ENCODE results near the gene KRT6B. TPM values are rescaled to one million over a fixed set of nuclear protein-coding genes. Genes with fewer than 3 reads are reported as not detected.
"Not testable (repeated sequence)": the region's sequence is repeated elsewhere in the genome, so short reads cannot be mapped to it uniquely, and the experiment has no call there.

Gene KRT6B
- total RNA-seq (not detected), polyA plus RNA-seq (not detected)

- Histone ChIP-seq H3K4me3 (ENCODE audit: low read depth, low read length) (no peak within 1 kb of the TSS), H3K27ac (ENCODE audit: low read depth) (no peak within 1 kb of the TSS), H3K4me1 (ENCODE audit: insufficient read depth) (no peaks in the 10 kb centered on the region), H3K36me3 (ENCODE audit: insufficient read depth) (no peaks in the 10 kb centered on the region)
- WGBS, result 88% methylated on average over 6 of the region's 6 CpGs
- no peak for DNase-seq (ENCODE audit: extremely low spot score)
These were observed at the start of gene KRT6B for GRCh38 chr12:52452101-52452500. Gene KRT6B (minus strand): TSS chr12:52452146. CDS start chr12:52452078, 68 bp downstream.

GRCh38 chr12:52501490-52501889, 49.5 kb upstream of the KRT6B start:
- Histone ChIP-seq H3K4me3 (ENCODE audit: low read depth, low read length) (no peak overlapping the region), H3K27ac (ENCODE audit: low read depth) (no peak overlapping the region), H3K36me3 (ENCODE audit: insufficient read depth) (no peaks in the 10 kb centered on the region), H3K4me1 (ENCODE audit: insufficient read depth) (no peaks in the 10 kb centered on the region)
- 88% methylated on average over 7 of the region's 7 CpGs for WGBS
- DNase-seq (ENCODE audit: extremely low spot score), result no peak

GRCh38 chr12:52500574-52500973, 48.6 kb upstream of the KRT6B start:
- H3K27ac ChIP-seq (ENCODE audit: low read depth); H3K4me1 ChIP-seq (ENCODE audit: insufficient read depth); DNase-seq (ENCODE audit: extremely low spot score); H3K36me3 ChIP-seq (ENCODE audit: insufficient read depth); H3K4me3 ChIP-seq (ENCODE audit: low read depth, low read length): not testable (repeated sequence)
- 87% methylated on average over 6 of the region's 6 CpGs for WGBS

- Histone ChIP-seq H3K4me3 (ENCODE audit: low read depth, low read length) (no peak overlapping the region), H3K36me3 (ENCODE audit: insufficient read depth) (no peaks in the 10 kb centered on the region), H3K27ac (ENCODE audit: low read depth) (no peak overlapping the region), H3K4me1 (ENCODE audit: insufficient read depth) (no peaks in the 10 kb centered on the region)
- WGBS, result 71% methylated on average over 5 of the region's 5 CpGs
- no peak for DNase-seq (ENCODE audit: extremely low spot score)
These were observed 48.0 kb upstream of the KRT6B start for GRCh38 chr12:52499806-52500560.

- Histone ChIP-seq H3K27ac (ENCODE audit: low read depth) (no peak overlapping the region), H3K4me1 (ENCODE audit: insufficient read depth) (no peaks in the 10 kb centered on the region), H3K36me3 (ENCODE audit: insufficient read depth) (no peaks in the 10 kb centered on the region), H3K4me3 (ENCODE audit: low read depth, low read length) (no peak overlapping the region)
- WGBS, result 66% methylated on average over 1 of the region's 1 CpG
- no peak for DNase-seq (ENCODE audit: extremely low spot score)
These were observed 47.0 kb upstream of the KRT6B start for GRCh38 chr12:52498946-52499345.

GRCh38 chr12:52497975-52498374, 46.0 kb upstream of the KRT6B start:
- no peak overlapping the region for H3K4me3 ChIP-seq (ENCODE audit: low read depth, low read length)
- no peak for DNase-seq (ENCODE audit: extremely low spot score)
- H3K36me3 ChIP-seq (ENCODE audit: insufficient read depth), result no peaks in the 10 kb centered on the region
- no peaks in the 10 kb centered on the region for H3K4me1 ChIP-seq (ENCODE audit: insufficient read depth)
- H3K27ac ChIP-seq (ENCODE audit: low read depth), result no peak overlapping the region
- 90% methylated on average over 7 of the region's 7 CpGs for WGBS

- H3K4me1 ChIP-seq (ENCODE audit: insufficient read depth), result no peaks in the 10 kb centered on the region
- DNase-seq (ENCODE audit: extremely low spot score), result no peak
- H3K27ac ChIP-seq (ENCODE audit: low read depth), result no peak overlapping the region
- no peaks in the 10 kb centered on the region for H3K36me3 ChIP-seq (ENCODE audit: insufficient read depth)
- WGBS, result 65% methylated on average over 4 of the region's 4 CpGs
- H3K4me3 ChIP-seq (ENCODE audit: low read depth, low read length), result no peak overlapping the region
These were observed 44.7 kb upstream of the KRT6B start for GRCh38 chr12:52496590-52497071.

- 78% methylated on average over 2 of the region's 2 CpGs for WGBS
- Histone ChIP-seq H3K27ac (ENCODE audit: low read depth) (no peak overlapping the region), H3K36me3 (ENCODE audit: insufficient read depth) (no peaks in the 10 kb centered on the region), H3K4me1 (ENCODE audit: insufficient read depth) (no peaks in the 10 kb centered on the region), H3K4me3 (ENCODE audit: low read depth, low read length) (no peak overlapping the region)
- no peak for DNase-seq (ENCODE audit: extremely low spot score)
These were observed 44.1 kb upstream of the KRT6B start for GRCh38 chr12:52496054-52496453.

- DNase-seq (ENCODE audit: extremely low spot score), result no peak
- Histone ChIP-seq H3K36me3 (ENCODE audit: insufficient read depth) (no peaks in the 10 kb centered on the region), H3K27ac (ENCODE audit: low read depth) (no peak overlapping the region), H3K4me3 (ENCODE audit: low read depth, low read length) (no peak overlapping the region), H3K4me1 (ENCODE audit: insufficient read depth) (no peaks in the 10 kb centered on the region)
- WGBS, result 52% methylated on average over 3 of the region's 3 CpGs
These were observed 43.4 kb upstream of the KRT6B start for GRCh38 chr12:52495389-52495788.

- Histone ChIP-seq H3K27ac (ENCODE audit: low read depth) (no peak overlapping the region), H3K4me1 (ENCODE audit: insufficient read depth) (no peaks in the 10 kb centered on the region), H3K4me3 (ENCODE audit: low read depth, low read length) (no peak overlapping the region), H3K36me3 (ENCODE audit: insufficient read depth) (no peaks in the 10 kb centered on the region)
- DNase-seq (ENCODE audit: extremely low spot score), result no peak
- WGBS, result 58% methylated on average over 4 of the region's 4 CpGs
These were observed 42.6 kb upstream of the KRT6B start for GRCh38 chr12:52494518-52494917.

- 82% methylated on average over 1 of the region's 1 CpG for WGBS
- no peak for DNase-seq (ENCODE audit: extremely low spot score)
These were observed 42.2 kb upstream of the KRT6B start for GRCh38 chr12:52494100-52494499.

GRCh38 chr12:52493172-52493571, 41.2 kb upstream of the KRT6B start, which contains the start of gene KRT6A:
Gene KRT6A (minus strand): TSS chr12:52493257. CDS start chr12:52493188, 69 bp downstream.
- H3K4me1 ChIP-seq (ENCODE audit: insufficient read depth), result no peaks in the 10 kb centered on the region
- H3K36me3 ChIP-seq (ENCODE audit: insufficient read depth), result no peaks in the 10 kb centered on the region
- WGBS, result 92% methylated on average over 2 of the region's 2 CpGs
- no peak within 1 kb of the TSS for H3K27ac ChIP-seq (ENCODE audit: low read depth)
- no peak within 1 kb of the TSS for H3K4me3 ChIP-seq (ENCODE audit: low read depth, low read length)
- DNase-seq (ENCODE audit: extremely low spot score), result no peak

More at GRCh38 chr12:52494100-52494499, 42.2 kb upstream of the KRT6B start:
- Histone ChIP-seq H3K27ac (ENCODE audit: low read depth) (no peak overlapping the region), H3K4me1 (ENCODE audit: insufficient read depth) (no peaks in the 10 kb centered on the region), H3K36me3 (ENCODE audit: insufficient read depth) (no peaks in the 10 kb centered on the region), H3K4me3 (ENCODE audit: low read depth, low read length) (no peak overlapping the region)

- H3K4me3 ChIP-seq (ENCODE audit: low read depth, low read length); H3K36me3 ChIP-seq (ENCODE audit: insufficient read depth); H3K4me1 ChIP-seq (ENCODE audit: insufficient read depth); H3K27ac ChIP-seq (ENCODE audit: low read depth); DNase-seq (ENCODE audit: extremely low spot score): not testable (repeated sequence)
- WGBS, result 97% methylated on average over 6 of the region's 6 CpGs
These were observed 40.5 kb upstream of the KRT6B start for GRCh38 chr12:52492405-52492804.

- H3K36me3 ChIP-seq (ENCODE audit: insufficient read depth); H3K27ac ChIP-seq (ENCODE audit: low read depth); H3K4me1 ChIP-seq (ENCODE audit: insufficient read depth); DNase-seq (ENCODE audit: extremely low spot score); H3K4me3 ChIP-seq (ENCODE audit: low read depth, low read length): not testable (repeated sequence)
- 87% methylated on average over 8 of the region's 8 CpGs for WGBS
These were observed 39.5 kb upstream of the KRT6B start for GRCh38 chr12:52491495-52491894.

Data from urinary bladder (tissue), 4 donors.